Fibroblast of mammary gland (primary cell): ENCODE measurements around the gene HS1BP3.

Experiments used
- DNase-seq: peaks from one replicate; pipeline ENCODE4 v3.0.0-alpha.2; 2010; ENCODE audit warnings: low read depth
- H3K4me3 ChIP-seq: 2 replicates; pipeline ENCODE4 v1.5.1; 2011; ENCODE audit warnings: low read depth, mild to moderate bottlenecking, low read length, moderate library complexity; ENCODE audit not compliant: control insufficient read depth
- TF ChIP-seq, protein P1 (sequence below): conservative IDR thresholded peaks from 2 replicates; pipeline ENCODE4 v1.5.1; 2011; ENCODE audit warnings: low read depth, low read length, inconsistent platforms; ENCODE audit not compliant: control insufficient read depth, insufficient read depth

HS1BP3 gene

DNA sequence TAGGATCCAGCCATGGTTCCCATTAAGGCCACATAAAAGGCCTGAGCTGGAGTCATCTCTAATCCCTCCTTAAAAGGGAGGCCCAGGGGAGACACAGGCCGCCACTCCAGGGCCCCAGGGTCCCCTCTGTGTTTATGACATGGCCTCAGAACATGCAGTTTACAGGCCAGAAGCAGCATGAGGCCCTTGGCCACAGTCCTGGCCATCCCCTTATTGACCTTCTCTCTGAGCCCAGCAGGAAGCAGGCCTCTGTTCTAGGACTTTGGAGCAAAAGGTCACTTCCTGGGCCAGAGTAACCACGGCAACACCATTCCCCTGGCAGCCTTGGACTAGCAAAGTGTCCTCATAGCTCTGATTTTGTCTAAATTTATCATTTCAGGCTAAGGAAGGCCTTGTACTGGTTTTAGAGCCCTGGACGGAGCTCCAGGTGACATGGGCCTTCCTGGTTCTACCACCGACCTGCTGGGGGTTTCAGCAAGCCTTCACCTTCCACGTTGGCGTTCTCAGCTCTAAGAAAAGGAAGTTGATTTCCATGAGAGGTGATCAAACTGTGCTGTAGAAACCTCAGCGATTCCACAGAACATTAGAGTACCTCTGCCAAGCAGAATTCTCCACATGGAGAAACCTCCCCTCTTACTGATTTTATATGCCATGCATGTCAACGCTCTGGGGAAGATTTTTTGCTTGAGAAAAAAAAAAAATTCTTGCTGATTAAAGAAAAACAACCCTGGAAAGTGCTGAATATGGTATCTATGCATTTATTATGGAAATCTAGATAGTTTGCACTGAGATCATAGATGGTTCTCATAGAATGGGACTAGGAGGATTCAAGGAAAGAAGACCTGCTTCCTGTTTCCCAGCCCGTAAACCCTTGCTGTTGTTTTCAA is 53.7 kb downstream of the HS1BP3 start:
- DNase-seq, result peak; percentile 85

DNA sequence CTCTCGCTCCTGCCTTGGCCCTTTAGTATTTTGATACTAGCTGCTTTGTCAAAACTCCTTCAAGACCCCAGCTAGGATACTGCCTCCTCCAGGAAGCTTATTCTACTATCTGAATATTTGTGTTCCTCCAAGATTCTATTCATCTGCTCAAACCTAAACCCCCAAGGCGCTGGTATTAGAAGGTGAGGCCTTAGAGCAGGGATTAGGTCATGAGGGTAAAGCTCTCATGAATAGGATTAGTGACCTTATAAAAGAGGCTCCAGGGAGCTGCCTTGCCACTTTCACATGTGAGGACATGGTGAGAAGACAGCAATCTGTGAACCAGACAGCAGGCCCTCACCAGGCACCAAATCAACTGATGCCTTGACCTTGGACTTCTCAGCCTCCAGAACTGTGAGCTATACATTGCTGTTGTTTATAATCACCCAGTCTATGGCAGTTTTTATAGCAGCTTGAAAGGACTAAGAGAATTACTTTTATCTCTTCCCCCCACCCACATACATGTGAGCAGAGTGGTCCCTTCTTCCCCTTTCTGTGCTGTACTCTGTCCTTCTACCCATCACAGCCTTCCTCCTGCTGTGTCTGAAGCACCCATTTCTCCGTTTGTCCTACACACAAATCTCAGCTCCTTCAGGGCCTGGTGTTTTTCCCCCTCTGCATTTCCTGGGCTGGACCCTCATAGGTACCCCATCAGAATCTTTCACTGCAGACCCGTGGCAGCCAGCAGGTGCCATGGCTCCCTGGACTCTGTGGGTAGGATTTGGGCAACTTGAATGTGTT is 54.5 kb downstream of the HS1BP3 start:
- no peak overlapping the region for H3K4me3 ChIP-seq
- DNase-seq, result no peak
- TF ChIP-seq, protein P1, sequence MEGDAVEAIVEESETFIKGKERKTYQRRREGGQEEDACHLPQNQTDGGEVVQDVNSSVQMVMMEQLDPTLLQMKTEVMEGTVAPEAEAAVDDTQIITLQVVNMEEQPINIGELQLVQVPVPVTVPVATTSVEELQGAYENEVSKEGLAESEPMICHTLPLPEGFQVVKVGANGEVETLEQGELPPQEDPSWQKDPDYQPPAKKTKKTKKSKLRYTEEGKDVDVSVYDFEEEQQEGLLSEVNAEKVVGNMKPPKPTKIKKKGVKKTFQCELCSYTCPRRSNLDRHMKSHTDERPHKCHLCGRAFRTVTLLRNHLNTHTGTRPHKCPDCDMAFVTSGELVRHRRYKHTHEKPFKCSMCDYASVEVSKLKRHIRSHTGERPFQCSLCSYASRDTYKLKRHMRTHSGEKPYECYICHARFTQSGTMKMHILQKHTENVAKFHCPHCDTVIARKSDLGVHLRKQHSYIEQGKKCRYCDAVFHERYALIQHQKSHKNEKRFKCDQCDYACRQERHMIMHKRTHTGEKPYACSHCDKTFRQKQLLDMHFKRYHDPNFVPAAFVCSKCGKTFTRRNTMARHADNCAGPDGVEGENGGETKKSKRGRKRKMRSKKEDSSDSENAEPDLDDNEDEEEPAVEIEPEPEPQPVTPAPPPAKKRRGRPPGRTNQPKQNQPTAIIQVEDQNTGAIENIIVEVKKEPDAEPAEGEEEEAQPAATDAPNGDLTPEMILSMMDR, result no peak

More for the DNA sequence above, 53.7 kb downstream of the HS1BP3 start:
- TF ChIP-seq, protein P1, result no peak
- H3K4me3 ChIP-seq, result no peak overlapping the region

DNA sequence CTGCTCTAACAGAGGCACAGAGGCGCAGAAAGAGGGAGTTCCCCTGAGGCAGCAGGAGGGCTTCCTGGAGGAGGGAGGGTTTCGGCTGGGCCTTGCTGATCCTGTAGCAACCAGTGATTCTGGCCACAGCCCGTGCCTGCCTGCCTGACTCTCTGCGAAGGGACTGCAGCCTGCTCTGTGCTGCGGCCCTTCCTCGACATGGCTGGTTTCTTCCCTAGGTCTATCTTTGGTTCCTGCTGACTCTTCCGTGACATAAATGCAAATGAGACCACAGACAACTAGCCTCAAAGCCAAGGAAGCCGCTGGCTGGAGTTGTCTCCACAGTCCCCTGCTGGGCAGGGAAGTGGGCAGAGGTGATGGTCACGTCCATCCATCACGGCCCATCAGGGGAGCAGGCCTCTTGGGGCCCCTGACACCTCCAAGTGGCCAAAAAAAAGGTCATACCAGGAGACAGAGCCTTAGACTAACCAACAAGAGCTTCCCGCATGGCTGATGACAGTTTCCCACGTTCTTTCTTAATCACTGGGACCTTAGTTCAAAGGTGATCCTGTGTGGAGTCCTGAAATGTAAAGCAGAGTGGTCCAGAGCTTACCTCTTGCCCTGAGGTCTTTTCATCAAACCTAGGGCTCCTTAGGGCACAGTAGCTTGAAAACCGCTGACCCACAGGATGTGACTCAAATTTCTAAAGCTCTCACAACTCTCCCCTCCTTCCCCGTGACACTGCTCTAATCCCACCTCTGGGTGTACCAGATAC is 55.3 kb downstream of the HS1BP3 start:
- TF ChIP-seq, protein P1, result no peak
- peak; percentile 83 for DNase-seq
- no peak overlapping the region for H3K4me3 ChIP-seq

DNA sequence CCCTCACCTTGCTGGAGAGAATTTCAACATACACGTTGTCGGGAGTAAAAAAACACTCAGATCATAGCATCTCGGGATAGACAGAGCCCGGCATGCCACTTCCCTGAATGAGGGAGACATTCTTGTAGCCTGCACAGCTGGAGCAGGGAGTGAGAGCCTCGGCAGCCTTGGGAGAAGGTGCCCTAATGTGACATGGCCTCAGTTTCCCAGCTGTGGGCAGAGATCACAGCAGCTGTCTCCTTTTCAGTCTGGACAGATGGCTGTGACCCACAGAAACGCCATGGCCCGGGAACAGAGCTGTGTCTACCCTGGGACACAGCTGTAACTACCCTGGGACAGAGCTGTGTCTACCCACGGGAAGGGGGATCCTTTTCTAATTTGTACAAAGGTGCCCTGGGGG is 55.9 kb downstream of the HS1BP3 start:
- DNase-seq, result no peak
- no peak overlapping the region for H3K4me3 ChIP-seq
- TF ChIP-seq, protein P1, result no peak

DNA sequence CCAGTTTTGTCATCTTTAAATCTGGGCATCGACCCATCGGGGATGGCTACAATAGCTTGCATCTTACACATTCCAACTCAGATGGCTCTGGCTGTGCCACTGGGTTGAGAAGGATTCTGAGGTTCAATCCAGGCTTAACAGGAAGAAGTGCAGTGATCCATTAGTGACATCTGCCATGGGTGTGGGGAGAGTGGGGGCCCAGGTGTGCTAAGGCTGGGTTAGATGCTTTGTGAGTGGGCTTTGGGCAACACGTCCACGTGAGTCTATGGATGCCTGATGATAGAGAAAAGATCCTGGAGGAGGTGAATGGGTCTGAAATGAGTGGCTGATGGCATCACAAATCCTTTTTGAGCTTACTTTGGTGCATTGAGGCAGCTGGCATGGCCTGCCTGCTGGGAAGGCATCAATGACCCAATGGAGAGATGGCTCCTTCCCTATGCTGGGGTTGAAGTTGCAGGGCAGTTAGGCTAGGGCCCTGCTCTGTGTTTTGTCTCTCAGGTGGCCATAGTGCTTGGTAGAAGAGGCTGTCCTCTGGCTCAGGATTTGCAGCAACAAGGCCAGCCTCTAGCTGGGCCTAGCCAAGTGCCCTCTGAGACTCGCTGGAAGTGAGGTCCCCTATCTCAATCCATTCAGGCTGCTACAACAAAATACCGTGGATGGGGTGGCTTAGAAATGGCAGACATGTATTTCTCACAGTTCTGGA is 56.7 kb downstream of the HS1BP3 start:
- no peak overlapping the region for H3K4me3 ChIP-seq
- TF ChIP-seq, protein P1, result no peak
- no peak for DNase-seq
